ENCODE measurements around the gene SMAD7.
A peak's percentile ranks its signal among the peaks of the same experiment; 100 is the strongest.

SMAD7 gene

DNA sequence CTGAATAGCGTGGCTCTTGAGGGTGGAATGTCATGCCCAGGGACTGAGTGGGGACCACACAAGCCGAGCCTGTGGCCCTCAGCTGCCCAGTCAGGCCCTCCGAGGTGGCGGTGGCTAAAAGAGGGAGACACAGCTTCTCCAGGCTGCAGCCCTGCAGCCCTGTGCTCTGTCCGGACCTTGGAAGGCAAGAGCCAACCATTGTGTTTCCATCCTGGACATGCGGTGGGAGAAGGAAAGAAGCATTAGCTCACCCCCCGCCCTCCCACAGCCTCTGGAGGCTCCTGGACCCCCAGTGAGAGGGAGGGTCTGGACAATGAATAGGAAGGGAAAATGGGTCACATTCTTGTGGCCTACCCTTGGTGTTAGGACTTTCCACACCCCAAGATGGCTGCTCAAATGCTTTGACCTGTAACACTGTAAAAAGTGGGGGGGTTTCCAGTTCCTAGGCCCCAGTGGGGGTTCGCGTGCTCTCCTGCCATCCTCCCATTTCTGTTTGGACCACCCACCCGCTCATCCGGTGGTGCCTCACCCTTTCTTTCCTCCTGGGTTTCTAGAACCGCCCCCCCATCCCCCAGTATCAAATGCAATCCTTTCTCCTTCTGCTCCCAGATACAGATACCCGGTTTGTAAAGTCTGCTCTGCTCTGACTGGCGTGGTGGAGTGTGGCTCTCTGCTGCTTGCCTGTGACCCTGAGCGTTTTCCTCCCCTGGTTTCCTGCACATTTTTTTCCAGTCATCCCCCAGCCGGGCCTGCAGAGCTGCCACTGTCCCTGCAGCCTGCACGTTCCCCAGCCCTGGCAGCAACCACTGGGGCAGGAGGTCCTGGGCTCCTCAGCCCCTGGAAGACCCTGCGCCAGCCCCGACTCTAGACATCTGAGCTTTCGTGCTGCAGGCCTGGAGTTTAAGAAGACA lies 36.3 kb upstream of the SMAD7 start:
- DNase-seq (ENCODE audit: low read depth), result no peak

DNA sequence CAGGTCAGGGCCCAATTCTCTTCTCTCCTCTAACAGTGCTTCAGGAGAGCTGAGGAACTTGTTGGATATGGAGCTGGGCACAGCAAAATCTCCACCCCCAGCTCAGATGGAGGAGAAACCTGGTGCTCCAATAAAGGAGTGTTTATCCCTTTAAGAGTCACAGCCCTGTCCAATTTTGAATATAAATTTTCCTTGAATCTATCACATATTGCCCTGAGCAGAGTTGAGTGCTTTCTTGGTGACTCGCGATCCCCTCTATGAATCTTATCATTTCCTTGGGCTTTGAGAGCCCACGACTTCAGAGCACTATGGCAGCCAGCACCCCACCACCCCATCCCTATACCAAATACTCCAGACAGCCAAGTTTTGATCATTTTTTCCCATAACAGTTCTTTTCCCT lies 34.4 kb upstream of the SMAD7 start:
- DNase-seq (ENCODE audit: low read depth), result no peak

GRCh38 chr18:48983793-48984437 lies 33.1 kb upstream of the SMAD7 start:
- no peak for DNase-seq (ENCODE audit: low read depth)

DNA sequence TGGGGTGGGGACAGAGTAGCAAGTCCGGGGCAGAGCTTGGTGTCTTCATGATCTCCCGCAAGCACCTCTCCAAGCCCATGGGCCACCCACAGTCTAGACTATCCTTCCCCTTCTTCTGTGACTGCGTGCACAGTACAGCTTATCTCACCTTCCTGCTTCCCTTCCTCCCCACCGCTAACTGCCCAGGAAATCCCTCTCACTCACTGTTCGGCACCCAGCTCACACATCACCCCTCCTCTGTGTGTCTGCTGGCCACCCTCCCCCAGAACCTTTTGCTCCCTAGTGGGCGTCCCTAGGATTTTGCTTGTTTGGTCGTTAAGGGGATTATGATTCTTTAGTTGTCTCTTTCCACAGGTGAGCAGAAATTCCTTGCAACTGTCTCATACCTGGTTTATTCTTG lies 31.5 kb upstream of the SMAD7 start:
- no peak for DNase-seq (ENCODE audit: low read depth)

GRCh38 chr18:48979944-48980890 lies 29.5 kb upstream of the SMAD7 start:
- DNase-seq (ENCODE audit: low read depth), result no peak

DNA sequence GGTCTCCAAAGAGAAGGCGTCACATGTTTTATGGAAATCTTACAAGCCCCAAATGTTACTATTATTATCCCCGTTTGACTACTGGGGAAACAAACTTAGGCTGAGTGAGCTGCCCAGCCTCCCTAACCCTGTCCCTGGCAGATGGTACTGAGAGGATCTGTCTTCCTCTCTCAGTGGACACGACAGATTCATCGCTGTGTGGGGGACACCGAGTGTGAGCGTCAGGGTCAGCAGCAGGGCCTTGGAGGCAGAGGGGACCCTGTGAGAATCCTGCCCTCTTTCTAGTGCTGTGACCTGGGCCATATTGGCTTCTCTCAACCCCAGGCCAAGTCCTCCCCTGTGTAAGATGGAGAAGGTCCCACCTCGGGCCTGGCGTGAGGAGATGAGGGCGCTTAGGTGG lies 27.1 kb upstream of the SMAD7 start:
- DNase-seq (ENCODE audit: low read depth), result no peak

DNA sequence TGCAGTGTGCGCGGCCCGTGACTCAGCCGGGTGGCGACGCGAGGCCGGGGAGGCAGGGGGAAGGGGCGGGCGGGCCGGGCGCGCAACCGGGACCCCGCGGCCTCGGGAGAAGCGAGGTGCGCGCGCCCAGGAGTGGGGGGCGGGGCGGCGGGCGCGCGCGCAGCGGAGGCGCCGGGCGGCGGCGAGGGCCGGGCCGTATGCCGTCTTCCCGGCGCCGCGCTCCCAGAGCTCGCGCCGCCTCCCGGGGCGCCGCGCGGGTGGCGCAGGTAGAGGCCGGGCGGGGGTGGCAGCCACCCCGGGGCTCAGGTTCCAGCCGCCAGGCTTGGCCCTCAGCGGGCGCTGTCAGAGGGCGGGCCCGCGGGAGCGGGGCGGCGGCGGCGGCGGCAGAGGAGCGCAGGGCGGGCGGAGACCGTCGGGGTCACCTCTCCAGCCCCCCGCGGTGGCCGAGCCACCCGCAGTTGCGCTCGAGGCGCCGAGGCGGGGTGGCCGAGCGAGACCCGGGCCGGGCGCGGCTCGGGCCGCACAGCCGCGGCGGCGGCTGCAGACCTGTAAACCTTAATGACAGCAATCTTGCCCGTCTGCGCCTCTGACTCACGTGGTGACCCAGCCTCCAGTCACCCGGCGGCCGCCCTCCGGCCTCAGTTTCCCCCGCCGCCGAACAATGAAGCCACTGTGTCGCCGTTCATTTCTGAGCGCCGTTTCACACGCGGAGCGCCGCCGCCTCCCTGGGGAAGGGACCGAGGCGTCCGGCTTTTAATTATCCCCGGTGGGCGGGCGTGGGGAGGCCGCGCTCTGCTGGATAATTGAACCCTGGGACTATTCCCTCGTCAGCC lies 25.3 kb upstream of the SMAD7 start:
- DNase-seq (ENCODE audit: low read depth), result peak; percentile 34

GRCh38 chr18:48975120-48975816 lies 24.5 kb upstream of the SMAD7 start:
- DNase-seq (ENCODE audit: low read depth), result no peak

- DNase-seq (ENCODE audit: low read depth), result no peak
Observed at GRCh38 chr18:48974304-48975119, 23.7 kb upstream of the SMAD7 start.

DNA sequence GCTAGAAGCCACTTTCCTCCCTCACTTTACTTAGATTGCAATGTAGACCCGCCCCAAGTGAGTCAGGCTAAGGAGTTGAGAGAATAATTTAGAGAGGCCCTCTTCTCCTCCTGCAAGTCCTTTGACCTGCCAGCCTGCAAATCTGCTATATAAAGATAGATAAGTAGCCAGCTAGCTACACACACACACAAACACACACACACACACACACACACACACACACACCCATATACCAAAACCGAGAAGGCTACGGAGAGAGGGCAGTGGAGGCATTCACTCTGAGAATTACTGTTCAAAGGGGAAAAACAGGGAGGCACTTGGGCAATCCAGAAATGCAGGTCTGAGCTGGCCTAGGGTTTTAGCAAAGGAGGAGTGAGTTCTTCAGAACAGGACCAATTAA lies 23.0 kb upstream of the SMAD7 start:
- DNase-seq (ENCODE audit: low read depth), result no peak

DNA sequence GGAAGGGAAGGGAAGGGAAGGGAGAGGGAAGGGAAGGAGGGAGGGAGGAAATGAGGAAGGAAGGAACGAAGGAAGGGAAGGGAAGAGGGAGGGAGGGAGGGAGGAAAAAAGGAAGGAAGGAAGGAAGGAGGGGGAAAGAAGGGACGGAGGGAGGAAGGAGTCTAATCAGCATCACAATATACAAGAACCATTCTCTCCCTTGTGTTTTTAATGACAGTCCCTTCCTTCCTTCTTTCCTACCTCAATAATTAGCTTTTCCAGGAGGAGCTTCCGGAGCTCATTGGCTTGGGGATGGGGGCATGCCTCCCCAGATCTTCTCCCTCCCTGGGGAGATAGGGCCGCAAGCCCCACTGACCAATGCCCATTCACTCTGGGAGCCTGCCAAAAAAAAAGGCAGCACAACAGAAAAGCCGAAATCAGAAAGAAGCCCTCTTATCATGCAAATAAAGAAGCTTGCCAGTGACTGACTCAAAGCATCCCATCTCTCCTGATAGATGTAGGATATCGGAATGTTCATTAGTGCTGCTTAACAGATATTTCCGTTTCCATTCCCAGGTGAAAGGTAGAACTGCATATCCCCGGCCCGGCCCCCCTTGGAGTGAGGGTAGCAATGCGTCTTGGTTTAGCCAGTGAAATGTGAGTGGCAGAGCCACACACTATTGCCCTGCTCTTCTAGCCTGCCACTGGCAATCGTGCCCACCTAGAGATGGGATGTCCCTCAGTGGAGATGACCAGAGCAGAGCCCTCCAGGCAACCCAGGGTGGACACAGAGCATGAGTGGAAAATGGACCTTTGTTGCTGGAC lies 17.8 kb upstream of the SMAD7 start:
- DNase-seq (ENCODE audit: low read depth), result no peak

- DNase-seq (ENCODE audit: low read depth), result no peak
Observed at GRCh38 chr18:48967545-48967944, 16.8 kb upstream of the SMAD7 start.

- DNase-seq (ENCODE audit: low read depth), result no peak
Observed at GRCh38 chr18:48966523-48966922, 15.8 kb upstream of the SMAD7 start.

DNA sequence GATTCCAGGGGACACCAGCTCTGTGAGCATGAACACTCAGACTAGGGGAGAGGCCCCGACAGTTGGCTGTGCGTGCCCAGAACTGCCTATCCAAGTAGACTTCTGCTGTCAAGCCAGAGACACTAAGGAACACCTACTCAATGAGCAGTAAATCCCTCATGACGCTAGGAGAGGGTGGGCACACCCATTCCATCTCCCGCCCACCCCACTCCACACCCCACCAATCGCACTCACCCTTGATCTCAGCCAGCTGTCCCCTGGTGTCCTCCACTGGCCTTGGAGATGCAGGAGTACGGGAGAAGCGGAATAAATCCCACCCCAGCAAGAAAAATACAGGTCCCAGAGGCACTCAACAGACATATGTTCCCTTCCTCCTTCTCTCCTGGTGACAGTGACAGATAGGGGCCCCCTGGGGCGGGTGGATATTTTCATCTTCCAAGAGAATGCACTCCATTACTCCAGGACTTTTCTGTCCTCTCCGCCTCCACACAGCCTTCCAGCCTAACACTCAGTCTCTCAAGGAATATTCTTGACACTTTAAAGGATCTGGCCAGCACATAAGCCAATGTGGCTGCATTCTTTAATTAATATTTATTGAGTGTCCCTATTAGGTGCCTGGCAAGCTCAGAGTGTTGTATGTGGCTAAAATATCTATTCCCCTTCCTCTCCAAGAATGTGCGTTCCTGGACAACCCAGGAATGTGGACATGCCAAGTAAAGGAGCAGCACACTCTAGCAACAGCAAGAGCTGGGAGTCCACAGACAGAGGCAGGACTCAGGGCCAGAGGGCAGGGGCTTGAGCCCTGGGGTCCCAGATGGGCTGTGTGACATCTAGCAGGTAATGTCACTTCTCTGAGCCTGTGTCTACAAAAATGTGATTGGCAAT lies 13.1 kb upstream of the SMAD7 start:
- DNase-seq (ENCODE audit: low read depth), result no peak

- DNase-seq (ENCODE audit: low read depth), result no peak
Observed at GRCh38 chr18:48962994-48963561, 12.3 kb upstream of the SMAD7 start.

DNA sequence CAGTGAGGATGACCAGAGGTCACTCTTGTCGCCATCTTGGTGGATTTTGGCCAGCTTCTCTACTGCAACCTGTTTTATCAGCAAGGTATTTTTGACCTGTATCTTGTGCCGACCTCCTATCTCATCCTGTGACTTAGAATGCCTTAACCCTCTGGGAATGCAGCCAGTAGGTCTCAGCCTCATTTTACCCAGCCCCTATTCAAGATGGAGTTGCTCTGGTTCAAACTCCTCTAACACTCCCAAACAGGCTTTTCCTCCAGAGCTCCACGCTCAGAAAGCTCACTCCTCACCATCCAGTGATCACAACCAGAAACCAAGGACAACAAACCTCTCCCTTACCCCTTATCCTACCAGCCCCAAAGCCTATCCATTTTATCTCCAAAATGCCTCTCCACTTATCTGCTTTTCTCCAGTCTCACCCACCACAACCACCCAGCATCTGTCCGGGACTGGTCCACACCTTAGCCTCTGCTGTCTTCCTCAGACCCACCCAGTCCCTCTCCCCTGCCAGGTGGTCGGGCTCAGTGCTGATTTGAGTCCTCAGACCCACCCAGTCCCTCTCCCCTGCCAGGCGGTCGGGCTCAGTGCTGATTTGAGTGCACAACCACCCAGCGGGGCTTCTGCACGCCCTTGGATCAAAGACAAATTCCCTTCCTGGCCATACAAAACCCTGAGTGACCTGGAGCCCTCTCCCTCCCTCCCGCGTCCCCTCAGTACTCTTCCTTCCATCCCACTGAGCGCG lies 11.7 kb upstream of the SMAD7 start:
- no peak for DNase-seq (ENCODE audit: low read depth)

GRCh38 chr18:48961547-48961946 lies 10.8 kb upstream of the SMAD7 start:
- DNase-seq (ENCODE audit: low read depth), result no peak
